Keratinocyte (primary cell): ENCODE measurements around the gene CTSA. TPM values are rescaled to one million over a fixed set of nuclear protein-coding genes. Genes with fewer than 3 reads are reported as not detected.

Experiments
- DNase-seq: peaks from one replicate; pipeline ENCODE4 v3.0.0-alpha.2; 2011; ENCODE audit warnings: low read depth, missing footprints, low spot score
- FAIRE-seq: peaks from 2 replicates; lab custom pipeline; 2011; peaks lifted over from hg19 to GRCh38; lab: Jason Lieb, UNC
- H2AFZ ChIP-seq: 2 replicates; pipeline ENCODE4 v1.6.0; 2012; ENCODE audit warnings: low read length, control low read depth, inconsistent platforms; ENCODE audit not compliant: control insufficient read depth
- H3K27ac ChIP-seq: 2 replicates; pipeline ENCODE4 v1.5.1; 2011; ENCODE audit warnings: low read length; ENCODE audit not compliant: control insufficient read depth, insufficient read depth
- H3K27me3 ChIP-seq: 3 replicates; pipeline ENCODE4 v1.6.0; 2011; ENCODE audit warnings: low read length; ENCODE audit not compliant: control insufficient read depth, insufficient read depth; ENCODE audit errors: extremely low read depth
- H3K36me3 ChIP-seq, 2 experiments: 2 replicates in 1 of 2; 3 replicates in 1 of 2; pipeline ENCODE4 v1.5.1; 2011; ENCODE audit warnings: low read length in 2 of 2, mild to moderate bottlenecking in 1 of 2; ENCODE audit not compliant: control insufficient read depth in 2 of 2, insufficient read depth in 2 of 2; ENCODE audit errors: extremely low read depth in 1 of 2
- H3K4me1 ChIP-seq: 3 replicates; pipeline ENCODE4 v1.5.1; 2011; ENCODE audit warnings: low read length; ENCODE audit not compliant: control insufficient read depth, insufficient read depth; ENCODE audit errors: extremely low read depth
- H3K4me2 ChIP-seq: 3 replicates; pipeline ENCODE4 v1.6.0; 2011; ENCODE audit warnings: low read depth, low read length; ENCODE audit not compliant: control insufficient read depth, insufficient read depth; ENCODE audit errors: extremely low read depth
- H3K4me3 ChIP-seq, 3 experiments: fragments of 200-600 bp in 1 of 3; sonication (generic) in 1 of 3; 2 replicates in 2 of 3; 3 replicates in 1 of 3; pipeline ENCODE4 v1.5.1; 2011 to 2016; ENCODE audit warnings: low read length in 3 of 3, mild to moderate bottlenecking in 3 of 3, control low read depth in 2 of 3, inconsistent platforms in 1 of 3, low read depth in 1 of 3, mixed read lengths in 1 of 3, mixed run types in 1 of 3, moderate library complexity in 1 of 3; ENCODE audit not compliant: control insufficient read depth in 2 of 3, insufficient read depth in 2 of 3; ENCODE audit errors: extremely low read depth in 1 of 3
- H3K79me2 ChIP-seq: 2 replicates; pipeline ENCODE4 v1.6.0; 2012; ENCODE audit warnings: low read length; ENCODE audit not compliant: control insufficient read depth, insufficient read depth
- H3K9ac ChIP-seq: 3 replicates; pipeline ENCODE4 v1.6.0; 2011; ENCODE audit warnings: low read length; ENCODE audit not compliant: control insufficient read depth, insufficient read depth; ENCODE audit errors: extremely low read depth
- H3K9me1 ChIP-seq: 3 replicates; pipeline ENCODE4 v1.6.0; 2011; ENCODE audit warnings: low read length; ENCODE audit not compliant: control insufficient read depth, insufficient read depth; ENCODE audit errors: extremely low read depth
- H3K9me3 ChIP-seq: 2 replicates; pipeline ENCODE4 v1.5.1; 2012; ENCODE audit warnings: low read depth, low read length; ENCODE audit not compliant: control insufficient read depth
- H4K20me1 ChIP-seq: 3 replicates; pipeline ENCODE4 v1.6.0; 2011; ENCODE audit warnings: low read length; ENCODE audit not compliant: control insufficient read depth, insufficient read depth; ENCODE audit errors: extremely low read depth
- EZH2 ChIP-seq: IDR thresholded peaks from one replicate; pipeline ENCODE4 v1.6.1; 2012; ENCODE audit warnings: inconsistent platforms, mild to moderate bottlenecking, low read length, moderate library complexity
- dilution Hi-C: fragments of 300-500 bp; cut with MboI; formaldehyde crosslinking; loops from one replicate; pipeline ENCODE4 v1.7.0; 2020; ENCODE audit warnings: low sequenced_read_pairs; ENCODE audit not compliant: extremely low pct_ligation_motif_present
- polyA plus RNA-seq, 5 experiments: library from polyadenylated mRNA; depleted of rRNA in 3 of 5; stranded (reverse) in 3 of 5; stranded (forward) in 1 of 5; unstranded in 1 of 5; fragments of >200 nt; gene quantifications; 1 replicate in 1 of 5; 2 replicates in 3 of 5; 3 replicates in 1 of 5; pipeline versions ENCODE4 v1.2.1 to v1.2.3, GENCODE V29; 2011 to 2012; ENCODE audit warnings: missing spikeins in 2 of 5, low read depth in 1 of 5, low replicate concordance in 1 of 5
- TF ChIP-seq, protein P1 (sequence below), 3 experiments: IDR thresholded peaks in 1 of 3; conservative IDR thresholded peaks in 1 of 3; optimal IDR thresholded peaks in 1 of 3; 2 replicates in 2 of 3; 3 replicates in 1 of 3; pipeline versions ENCODE3 to v1.5.1; 2011; ENCODE audit warnings: low read length in 3 of 3, mild to moderate bottlenecking in 3 of 3, moderate library complexity in 2 of 3, control low read depth in 1 of 3, inconsistent platforms in 1 of 3; ENCODE audit not compliant: insufficient read depth in 2 of 3; ENCODE audit errors: extremely low read depth in 1 of 3

The CTSA gene
- polyA plus RNA-seq, 1 donor (not counting 4 experiments of a cell fraction or from before 2014, with no cell fraction given), result 38.6 TPM

DNA sequence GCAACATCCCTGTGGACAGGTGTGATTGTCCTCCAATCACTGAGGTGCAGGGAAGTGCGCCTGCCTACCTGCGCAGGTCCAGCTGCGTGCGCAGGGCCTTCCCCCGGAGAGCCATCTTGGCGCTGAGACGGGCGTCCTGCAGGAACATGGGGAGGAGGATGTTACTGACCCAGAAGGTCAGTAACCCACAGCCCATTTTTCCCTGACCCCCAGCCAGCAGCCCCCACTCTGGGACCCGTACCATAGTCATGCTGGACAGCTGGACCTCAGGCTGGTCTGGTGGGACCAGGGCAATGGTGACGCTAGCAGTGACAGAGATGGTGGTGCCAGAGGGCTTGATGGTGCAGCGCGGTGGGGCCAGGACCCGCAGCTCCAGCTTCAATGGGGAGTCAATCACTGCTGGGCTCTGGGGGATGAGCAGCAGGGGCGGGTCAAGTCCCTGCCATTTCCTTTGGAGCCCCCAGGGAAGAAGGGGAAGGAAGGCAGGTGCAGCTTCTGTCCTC lies 11.1 kb downstream of the CTSA start:
- Histone ChIP-seq H3K4me3 (no peak overlapping the region), H3K4me1 (peaks cover 13% of the 10 kb centered on the region), H3K27me3 (no peaks in the 10 kb centered on the region), H3K4me2 (no peak overlapping the region), H3K9ac (no peak overlapping the region), H3K9me3 (no peaks in the 10 kb centered on the region), H3K79me2 (no peaks in the 10 kb centered on the region), H3K36me3 (peaks cover 9 to 27% of the 10 kb centered on the region in 2 experiments), H3K27ac (no peak overlapping the region), H3K9me1 (peaks cover 7% of the 10 kb centered on the region), H2AFZ (no peak overlapping the region), H4K20me1 (no peaks in the 10 kb centered on the region)
- dilution Hi-C loops, result no loop called here
- TF ChIP-seq, protein P1, sequence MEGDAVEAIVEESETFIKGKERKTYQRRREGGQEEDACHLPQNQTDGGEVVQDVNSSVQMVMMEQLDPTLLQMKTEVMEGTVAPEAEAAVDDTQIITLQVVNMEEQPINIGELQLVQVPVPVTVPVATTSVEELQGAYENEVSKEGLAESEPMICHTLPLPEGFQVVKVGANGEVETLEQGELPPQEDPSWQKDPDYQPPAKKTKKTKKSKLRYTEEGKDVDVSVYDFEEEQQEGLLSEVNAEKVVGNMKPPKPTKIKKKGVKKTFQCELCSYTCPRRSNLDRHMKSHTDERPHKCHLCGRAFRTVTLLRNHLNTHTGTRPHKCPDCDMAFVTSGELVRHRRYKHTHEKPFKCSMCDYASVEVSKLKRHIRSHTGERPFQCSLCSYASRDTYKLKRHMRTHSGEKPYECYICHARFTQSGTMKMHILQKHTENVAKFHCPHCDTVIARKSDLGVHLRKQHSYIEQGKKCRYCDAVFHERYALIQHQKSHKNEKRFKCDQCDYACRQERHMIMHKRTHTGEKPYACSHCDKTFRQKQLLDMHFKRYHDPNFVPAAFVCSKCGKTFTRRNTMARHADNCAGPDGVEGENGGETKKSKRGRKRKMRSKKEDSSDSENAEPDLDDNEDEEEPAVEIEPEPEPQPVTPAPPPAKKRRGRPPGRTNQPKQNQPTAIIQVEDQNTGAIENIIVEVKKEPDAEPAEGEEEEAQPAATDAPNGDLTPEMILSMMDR (optimal IDR thresholded peaks at IDR 0.05 in 1 of 3, IDR thresholded peaks at IDR 0.05 in 1 of 3, conservative IDR thresholded peaks at IDR 0.05 in 1 of 3; ENCODE audit: extremely low read depth in 1 of 3, insufficient read depth in 2 of 3, low read length in 3 of 3), result no peak
- TF ChIP-seq EZH2, result no peak
- FAIRE-seq, result no peak
- no peak for DNase-seq

DNA sequence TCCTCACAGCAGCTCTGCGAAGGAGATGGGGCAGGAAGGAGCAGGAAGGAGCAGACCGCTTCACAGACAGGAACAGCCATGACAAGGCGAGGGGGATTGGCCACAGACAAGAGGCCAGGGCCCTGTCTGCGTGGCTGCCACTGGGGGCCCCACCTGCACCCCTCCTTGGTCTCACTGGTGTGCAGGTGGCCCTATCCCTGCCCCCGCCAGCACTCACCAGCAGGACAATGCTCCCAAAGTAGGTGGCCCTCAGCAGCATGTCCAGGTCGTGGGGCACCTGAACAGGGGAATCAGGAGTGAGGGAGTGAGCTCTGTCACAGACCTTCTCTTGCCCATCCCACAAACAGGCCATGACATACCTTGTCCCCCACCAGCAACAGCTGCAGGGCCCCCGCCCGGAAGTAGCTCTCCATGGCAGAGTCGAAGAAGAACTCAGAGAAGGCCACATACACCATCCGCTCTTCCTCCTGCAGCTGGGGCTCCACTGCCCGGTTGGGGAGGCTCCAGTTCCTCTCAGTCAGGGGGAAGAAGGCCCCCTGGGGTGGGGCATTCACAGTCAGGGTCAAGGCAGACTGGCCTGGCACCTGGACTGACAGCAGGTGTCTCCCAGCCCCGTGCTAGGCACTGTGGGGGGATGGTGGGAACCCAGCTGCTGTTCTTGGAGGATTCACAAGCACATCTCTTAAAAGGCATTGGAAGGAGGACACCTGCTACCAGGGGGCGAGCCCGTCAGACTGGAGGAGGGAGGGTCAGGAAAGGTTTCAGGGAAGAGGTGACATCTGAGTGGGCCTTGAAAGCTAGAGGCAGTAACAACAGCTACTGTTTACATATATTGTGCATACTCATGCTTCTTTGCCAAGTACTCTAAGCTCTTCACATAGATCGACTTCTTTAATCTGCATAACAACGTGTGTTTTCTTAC lies 13.7 kb downstream of the CTSA start:
- H3K4me3 ChIP-seq, result no peak overlapping the region
- peaks cover 13% of the 10 kb centered on the region for H3K4me1 ChIP-seq
- H3K9ac ChIP-seq, result no peak overlapping the region
- H3K36me3 ChIP-seq, result peaks cover 7 to 23% of the 10 kb centered on the region in 2 experiments
- FAIRE-seq (no peak), DNase-seq (no peak)
- no peaks in the 10 kb centered on the region for H3K79me2 ChIP-seq
- TF ChIP-seq EZH2, result no peak
- TF ChIP-seq, protein P1 (optimal IDR thresholded peaks at IDR 0.05 in 1 of 3, IDR thresholded peaks at IDR 0.05 in 1 of 3, conservative IDR thresholded peaks at IDR 0.05 in 1 of 3; ENCODE audit: extremely low read depth in 1 of 3, insufficient read depth in 2 of 3, low read length in 3 of 3), result no peak
- dilution Hi-C loops, result no loop called here
- H3K27ac ChIP-seq, result no peak overlapping the region
- H3K9me3 ChIP-seq, result no peaks in the 10 kb centered on the region
- no peaks in the 10 kb centered on the region for H4K20me1 ChIP-seq
- H3K27me3 ChIP-seq, result no peaks in the 10 kb centered on the region
- H3K4me2 ChIP-seq, result no peak overlapping the region
- peaks cover 7% of the 10 kb centered on the region for H3K9me1 ChIP-seq
- H2AFZ ChIP-seq, result no peak overlapping the region
